ENCODE results near the gene COPS6. TPM values are rescaled to one million over a fixed set of nuclear protein-coding genes. Genes with fewer than 3 reads are reported as not detected.
"Not testable (repeated sequence)": the region's sequence is repeated elsewhere in the genome, so short reads cannot be mapped to it uniquely, and the experiment has no call there.

COPS6 gene
- polyA plus RNA-seq, 6 donors from 2014 or later, result 109 to 249 (median 128) TPM

DNA sequence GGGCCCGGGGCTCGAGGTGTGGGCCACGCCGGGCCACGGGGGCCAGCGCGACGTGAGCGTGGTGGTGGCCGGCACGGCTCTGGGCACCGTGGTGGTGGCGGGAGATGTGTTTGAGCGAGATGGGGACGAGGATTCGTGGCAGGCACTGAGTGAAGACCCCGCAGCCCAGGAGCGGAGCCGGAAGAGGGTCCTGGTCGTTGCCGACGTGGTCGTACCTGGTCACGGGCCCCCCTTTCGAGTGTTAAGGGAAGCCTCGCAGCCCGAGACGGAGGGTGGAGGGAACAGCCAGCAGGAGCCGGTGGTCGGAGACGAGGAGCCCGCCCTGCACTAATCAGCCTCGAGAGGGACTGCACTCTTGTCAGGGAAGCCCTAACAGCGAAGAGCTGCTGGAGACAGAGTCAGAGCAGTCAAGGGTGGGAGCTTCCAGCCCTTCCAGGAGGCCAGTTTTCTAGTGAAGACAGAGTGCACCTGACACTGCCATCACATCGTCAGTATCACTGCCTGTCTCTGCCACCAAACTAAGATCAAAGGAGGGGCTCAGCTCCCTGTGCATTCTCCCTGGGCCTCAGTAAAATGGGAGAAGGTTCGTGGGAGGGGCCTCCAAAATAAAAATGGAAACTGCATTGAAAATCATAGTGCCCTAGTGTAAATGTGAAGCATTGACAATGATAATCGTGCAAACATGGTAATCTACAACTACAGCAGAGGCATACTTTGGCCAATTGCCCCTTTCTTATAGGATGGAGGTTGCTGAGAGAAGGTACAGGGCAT lies 39.3 kb downstream of the COPS6 start:
- DNase-seq (no peak), ATAC-seq (ENCODE audit: low read depth in 2 of 2) (no peak)
- Mint-ChIP-seq H3K27ac (peak overlapping the region in 4 of 6 donors; percentile 36 to 83 (median 78)), H3K36me3 (no peaks in the 10 kb centered on the region), H3K9me3 (no peaks in the 10 kb centered on the region), H3K27me3 (no peaks in the 10 kb centered on the region), H3K4me3 (peak overlapping the region; percentile 80 to 100 (median 92)), H3K4me1 (peaks cover 20 to 60% (median 55%) of the 10 kb centered on the region in 3 donors)

DNA sequence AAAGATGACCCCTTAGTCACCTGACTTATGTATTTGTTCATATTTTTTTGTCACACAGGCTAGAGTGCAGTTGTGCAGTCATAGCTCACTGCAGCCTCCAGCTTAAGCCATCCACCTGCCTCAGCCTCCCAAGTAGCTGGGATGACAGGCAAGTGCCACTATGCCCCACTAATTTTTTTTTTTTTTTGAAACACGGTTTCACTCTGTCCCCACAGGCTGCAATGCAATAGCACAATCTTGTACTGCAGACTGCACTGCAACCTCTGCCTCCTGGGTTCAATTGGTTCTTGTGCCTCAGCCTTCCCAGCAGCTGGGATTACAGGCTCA lies 39.8 kb downstream of the COPS6 start:
- no peaks in the 10 kb centered on the region for H3K27me3 Mint-ChIP-seq
- H3K9me3 Mint-ChIP-seq, result no peaks in the 10 kb centered on the region
- DNase-seq (no peak), ATAC-seq (ENCODE audit: low read depth in 2 of 2) (no peak)
- no peaks in the 10 kb centered on the region for H3K36me3 Mint-ChIP-seq
- peak overlapping the region; percentile 63 to 100 (median 88) for H3K4me3 Mint-ChIP-seq
- H3K27ac Mint-ChIP-seq, result peak overlapping the region in 2 of 6 donors; percentile 36 to 74
- peaks cover 20 to 59% (median 55%) of the 10 kb centered on the region in 3 donors for H3K4me1 Mint-ChIP-seq

DNA sequence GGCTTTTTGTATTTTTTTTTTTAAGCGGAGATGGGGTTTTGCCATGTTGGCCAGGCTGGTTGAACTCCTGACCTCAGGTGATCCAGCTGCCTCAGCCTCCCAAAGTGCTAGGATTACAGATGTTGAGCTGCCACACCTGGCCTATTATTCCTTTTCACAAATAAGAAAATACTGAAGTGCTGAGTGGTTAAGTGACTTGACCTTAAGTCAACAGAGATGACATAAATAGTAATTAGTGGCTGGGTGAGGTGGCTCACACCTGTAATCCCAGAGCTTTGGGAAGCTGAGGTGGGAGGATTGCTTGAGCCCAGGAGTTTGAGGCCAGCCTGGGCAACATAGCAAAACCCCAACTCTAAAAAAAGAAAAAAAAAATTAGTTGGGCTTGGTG lies 41.4 kb downstream of the COPS6 start:
- H3K4me3 Mint-ChIP-seq, result peak overlapping the region in 1 of 8 donors; percentile 100
- H3K36me3 Mint-ChIP-seq; ATAC-seq (ENCODE audit: low read depth in 2 of 2); H3K9me3 Mint-ChIP-seq; H3K27me3 Mint-ChIP-seq; H3K27ac Mint-ChIP-seq; DNase-seq: not testable (repeated sequence)
- H3K4me1 Mint-ChIP-seq, result peaks cover 15 to 44% (median 44%) of the 10 kb centered on the region in 3 donors

DNA sequence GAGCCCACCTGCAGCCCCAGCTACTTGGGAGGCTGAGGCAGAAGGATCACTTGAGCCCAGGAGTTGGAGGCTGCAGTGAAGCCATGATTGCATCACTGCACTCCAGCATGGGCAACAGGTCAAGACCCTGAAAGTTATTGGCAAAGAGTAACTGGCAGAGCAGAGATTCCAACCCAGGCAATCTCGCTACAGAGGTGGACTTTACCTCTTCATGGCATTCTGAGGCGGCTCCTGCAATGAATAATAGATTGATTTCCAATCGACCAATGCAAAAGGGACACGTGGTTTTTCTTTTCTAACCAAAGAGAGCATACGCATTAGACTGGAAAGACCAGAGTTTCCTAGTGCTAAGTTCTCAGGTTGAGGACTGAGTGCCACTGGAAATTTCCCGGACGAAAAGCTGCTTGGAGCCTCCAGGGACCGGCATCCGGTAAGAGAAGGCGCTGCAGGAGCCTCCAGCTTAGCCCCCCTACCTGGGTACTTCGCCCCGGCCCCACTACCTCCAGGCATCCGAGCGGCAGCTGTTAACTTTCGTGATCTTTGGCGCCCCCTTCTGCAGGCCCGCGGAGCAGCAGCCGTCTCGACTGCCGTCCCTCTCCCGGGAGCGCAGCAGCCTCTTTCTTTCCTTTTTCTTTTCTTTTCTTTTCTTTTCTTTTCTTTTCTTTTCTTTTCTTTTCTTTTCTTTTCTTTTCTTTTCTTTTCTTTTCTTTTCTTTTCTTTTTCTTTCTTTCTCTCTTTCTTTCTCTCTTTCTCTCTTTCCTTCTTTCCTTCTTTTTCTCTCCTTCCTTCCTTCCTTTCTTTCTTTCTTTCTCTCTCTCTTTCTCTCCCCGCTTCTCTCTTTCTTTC lies 42.1 kb downstream of the COPS6 start:
- H3K27me3 Mint-ChIP-seq, result no peaks in the 10 kb centered on the region
- H3K4me3 Mint-ChIP-seq, result peak overlapping the region in 2 of 8 donors; percentile 48 to 73
- H3K27ac Mint-ChIP-seq, result peak overlapping the region in 1 of 6 donors; percentile 84
- peaks cover 15 to 38% (median 38%) of the 10 kb centered on the region in 3 donors for H3K4me1 Mint-ChIP-seq
- ATAC-seq (ENCODE audit: low read depth in 2 of 2) (no peak), DNase-seq (peak; percentile 77)
- no peaks in the 10 kb centered on the region for H3K36me3 Mint-ChIP-seq
- H3K9me3 Mint-ChIP-seq, result no peaks in the 10 kb centered on the region

DNA sequence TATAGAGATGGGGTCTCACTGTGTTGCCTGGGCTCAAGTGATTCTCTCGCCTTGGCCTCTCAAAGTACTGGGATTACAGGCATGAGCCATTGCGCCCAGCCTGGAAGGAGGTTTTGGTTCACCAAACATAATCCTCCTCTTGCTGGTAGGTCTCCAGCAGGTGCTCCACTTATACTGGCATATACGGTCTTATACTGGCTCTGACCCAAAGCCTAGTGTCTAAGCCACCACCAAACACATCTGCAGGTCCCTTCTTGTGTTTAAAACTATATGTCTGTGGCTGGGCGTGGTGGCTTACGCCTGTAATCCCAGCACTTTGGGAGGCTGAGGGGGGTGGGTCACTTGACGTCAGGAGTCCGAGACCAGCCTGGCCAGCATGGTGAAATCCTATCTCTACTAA lies 43.4 kb downstream of the COPS6 start:
- ATAC-seq (ENCODE audit: low read depth in 2 of 2), result no peak
- H3K27ac Mint-ChIP-seq, result peak overlapping the region in 3 of 6 donors; percentile 67 to 84 (median 81)
- H3K4me1 Mint-ChIP-seq, result peaks cover 15 to 25% (median 25%) of the 10 kb centered on the region in 3 donors
- DNase-seq, result no peak
- H3K4me3 Mint-ChIP-seq, result peak overlapping the region in 1 of 8 donors; percentile 51
- H3K36me3 Mint-ChIP-seq, result no peaks in the 10 kb centered on the region
- H3K9me3 Mint-ChIP-seq, result no peaks in the 10 kb centered on the region
- no peaks in the 10 kb centered on the region for H3K27me3 Mint-ChIP-seq

DNA sequence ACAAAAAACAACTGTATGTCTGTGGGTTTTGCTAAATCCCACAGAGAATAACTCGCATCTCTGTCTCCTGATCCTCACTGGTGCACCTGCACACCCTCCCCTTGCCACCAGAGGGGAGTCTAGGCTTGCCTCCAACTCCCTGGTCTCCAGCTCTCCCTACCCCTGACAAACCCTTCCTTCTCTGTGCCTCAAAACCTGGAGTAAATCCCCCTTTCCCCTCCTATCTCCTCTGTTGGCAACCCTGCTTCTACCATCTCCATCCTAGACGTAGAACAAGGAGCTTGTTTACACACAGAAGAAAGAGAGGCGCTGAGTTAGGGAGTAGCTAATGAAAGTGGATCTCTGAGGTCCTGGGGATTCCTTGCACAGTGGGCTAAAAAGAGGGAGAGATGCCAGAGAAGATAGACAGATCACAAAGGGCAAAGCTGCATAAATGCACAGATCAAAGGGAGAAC lies 44.0 kb downstream of the COPS6 start:
- ATAC-seq (ENCODE audit: low read depth in 2 of 2) (peak; percentile 79 to 81), DNase-seq (peak; percentile 63)
- Mint-ChIP-seq H3K27ac (peak overlapping the region in 4 of 6 donors; percentile 9 to 93 (median 76)), H3K4me1 (peaks cover 15 to 30% (median 28%) of the 10 kb centered on the region in 3 donors), H3K4me3 (peak overlapping the region in 3 of 8 donors; percentile 25 to 51 (median 37)), H3K36me3 (no peaks in the 10 kb centered on the region), H3K27me3 (no peaks in the 10 kb centered on the region), H3K9me3 (no peaks in the 10 kb centered on the region)

DNA sequence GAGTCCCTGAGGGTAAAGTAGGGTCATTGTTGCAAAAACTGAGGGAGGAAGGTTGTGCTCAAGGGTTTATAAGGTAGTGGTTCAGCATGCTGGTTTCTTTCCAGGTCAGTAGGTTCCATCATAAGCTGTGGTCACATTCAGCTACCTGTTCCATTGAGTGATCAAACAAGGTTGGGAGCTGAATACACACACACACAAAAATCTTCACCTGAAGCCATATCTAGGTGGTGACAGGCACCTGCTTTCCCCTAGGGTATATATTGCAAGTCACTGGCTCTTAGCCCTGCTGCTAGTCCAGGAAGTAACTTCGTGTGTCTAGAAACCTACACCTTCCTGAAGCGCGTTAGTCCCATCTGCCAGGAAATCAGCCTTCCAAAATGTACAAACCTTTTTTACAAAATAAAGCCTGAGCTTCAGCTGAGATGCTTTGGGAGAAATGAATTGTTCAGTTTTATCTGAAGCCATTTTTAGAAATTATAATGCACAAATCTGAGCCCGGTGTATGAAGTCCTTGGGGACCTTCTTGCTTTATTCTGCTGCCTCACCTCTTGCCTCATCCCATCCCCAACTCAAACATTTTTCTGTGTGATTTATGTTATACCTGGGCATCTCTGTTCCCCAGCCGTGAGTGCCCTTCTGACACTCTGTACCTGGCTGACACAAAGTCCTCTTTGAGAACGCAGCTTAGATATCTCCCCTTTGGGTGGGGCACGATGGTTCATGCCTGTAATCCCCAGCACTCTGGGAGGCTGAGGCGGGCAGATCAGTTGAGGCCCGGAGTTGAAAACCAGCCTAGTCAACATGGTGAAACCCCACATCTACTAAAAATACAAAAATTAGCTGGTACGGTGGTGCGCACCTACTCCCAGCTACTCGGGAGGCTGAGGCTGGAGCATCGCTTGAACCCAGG lies 49.3 kb downstream of the COPS6 start:
- peak; percentile 77 to 81 for ATAC-seq (ENCODE audit: low read depth in 2 of 2)
- no peak for DNase-seq
- peak overlapping the region; percentile 7 to 82 (median 54) for H3K4me3 Mint-ChIP-seq

DNA sequence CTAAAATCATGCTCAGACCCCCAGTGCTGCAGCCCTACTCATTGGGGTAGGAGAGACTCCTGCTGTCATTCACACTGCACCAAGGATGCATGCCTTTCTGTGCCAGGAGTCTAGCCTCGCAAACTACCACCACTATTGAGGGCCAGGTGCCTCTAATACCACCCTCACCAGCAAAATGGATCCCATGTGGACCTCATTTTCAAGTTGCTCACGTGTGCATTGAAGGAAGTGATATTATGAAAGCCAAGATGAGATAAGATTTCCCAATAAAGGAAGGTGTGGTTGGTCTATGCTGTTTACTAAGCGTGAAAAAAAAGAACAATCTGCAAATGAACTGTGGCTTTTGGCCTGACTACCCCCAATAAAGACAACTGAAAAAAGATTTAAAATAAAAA lies 52.8 kb downstream of the COPS6 start:
- H3K27ac Mint-ChIP-seq, result peak overlapping the region in 1 of 6 donors; percentile 58
- H3K4me1 Mint-ChIP-seq, result peaks cover 3 to 30% (median 18%) of the 10 kb centered on the region in 3 donors
- DNase-seq, result no peak
- no peaks in the 10 kb centered on the region for H3K27me3 Mint-ChIP-seq
- no peaks in the 10 kb centered on the region for H3K9me3 Mint-ChIP-seq
- no peaks in the 10 kb centered on the region for H3K36me3 Mint-ChIP-seq
- no peak for ATAC-seq (ENCODE audit: low read depth in 2 of 2)
- no peak overlapping the region for H3K4me3 Mint-ChIP-seq

More for the DNA sequence above, 49.3 kb downstream of the COPS6 start:
- Mint-ChIP-seq H3K4me1 (peaks cover 3 to 30% (median 18%) of the 10 kb centered on the region in 3 donors), H3K9me3 (no peaks in the 10 kb centered on the region), H3K27me3 (no peaks in the 10 kb centered on the region), H3K27ac (peak overlapping the region in 4 of 6 donors; percentile 70 to 96 (median 85)), H3K36me3 (no peaks in the 10 kb centered on the region)

Other genes with a start within 250 kb of the COPS6 start
- not detected for gene OR2AE1, start 211.9 kb upstream of the COPS6 start, polyA plus RNA-seq (ENCODE audit: low read depth in 6 of 6)
- 10 to 100 TPM; 12.6 to 39.2 (median 23.1) TPM for gene TRIM4, start 169.4 kb upstream of the COPS6 start, polyA plus RNA-seq (ENCODE audit: low read depth in 6 of 6)
- not detected for gene GJC3, start 159.3 kb upstream of the COPS6 start, polyA plus RNA-seq (ENCODE audit: low read depth in 6 of 6)
- not detected for gene AZGP1, start 112.9 kb upstream of the COPS6 start, polyA plus RNA-seq (ENCODE audit: low read depth in 6 of 6)
- gene ZKSCAN1, start 73.4 kb upstream of the COPS6 start, polyA plus RNA-seq (ENCODE audit: low read depth in 6 of 6), result 10 to 100 TPM; 14.7 to 54.3 (median 36.7) TPM
- gene ZSCAN21, start 39.2 kb upstream of the COPS6 start, polyA plus RNA-seq (ENCODE audit: low read depth in 6 of 6), result 1 to 10 TPM; 4.7 to 9.8 (median 5.7) TPM
- 10 to 100 TPM; 14.6 to 34.4 (median 21.8) TPM for gene ZNF3, start 7.2 kb upstream of the COPS6 start, polyA plus RNA-seq (ENCODE audit: low read depth in 6 of 6)
- gene MCM7, start 12.4 kb downstream of the COPS6 start, polyA plus RNA-seq (ENCODE audit: low read depth in 6 of 6), result 10 to 100 TPM; 39.0 to 59.9 (median 47.1) TPM
- 1 to 10 TPM; 3.3 to 6.8 (median 5.6) TPM for gene AP4M1, start 12.7 kb downstream of the COPS6 start, polyA plus RNA-seq (ENCODE audit: low read depth in 6 of 6)
- gene TAF6, start 30.4 kb downstream of the COPS6 start, polyA plus RNA-seq (ENCODE audit: low read depth in 6 of 6), result 10 to 100 TPM; 16.8 to 32.2 (median 21.6) TPM
- gene CNPY4, start 30.7 kb downstream of the COPS6 start, polyA plus RNA-seq (ENCODE audit: low read depth in 6 of 6), result 1 to 10 TPM in 5 of 6 donors, not detected in 1; 4.9 to 8.6 (median 5.8) TPM
- gene MBLAC1, start 38.0 kb downstream of the COPS6 start, polyA plus RNA-seq (ENCODE audit: low read depth in 6 of 6), result 1 to 10 TPM; 1.7 to 4.2 (median 2.4) TPM
- gene LAMTOR4, start 59.9 kb downstream of the COPS6 start, polyA plus RNA-seq (ENCODE audit: low read depth in 6 of 6), result 100 to 1,000 TPM; 407 to 579 (median 480) TPM
- 1 to 10 TPM; 2.0 to 9.1 (median 3.3) TPM for gene TRAPPC14, start 69.8 kb downstream of the COPS6 start, polyA plus RNA-seq (ENCODE audit: low read depth in 6 of 6)
- gene GAL3ST4, start 79.6 kb downstream of the COPS6 start, polyA plus RNA-seq (ENCODE audit: low read depth in 6 of 6), result under 1 TPM in 5 of 6 donors, not detected in 1; 0.13 to 0.40 (median 0.23) TPM
- gene GPC2, start 88.4 kb downstream of the COPS6 start, polyA plus RNA-seq (ENCODE audit: low read depth in 6 of 6), result under 1 TPM in 4 of 6 donors, not detected in 2; 0.18 to 0.84 (median 0.28) TPM
- gene STAG3, start 88.9 kb downstream of the COPS6 start, polyA plus RNA-seq (ENCODE audit: low read depth in 6 of 6), result 100 to 1,000 TPM in 5 of 6 donors, 10 to 100 TPM in 1; 97.1 to 221 (median 129) TPM
- 10 to 100 TPM; 37.5 to 67.4 (median 56.4) TPM for gene PVRIG, start 131.0 kb downstream of the COPS6 start, polyA plus RNA-seq (ENCODE audit: low read depth in 6 of 6)
- gene SPDYE3, start 218.7 kb downstream of the COPS6 start, polyA plus RNA-seq (ENCODE audit: low read depth in 6 of 6), result 10 to 100 TPM in 1 of 6 donors, 1 to 10 TPM in 5; 5.0 to 10.3 (median 8.5) TPM